PC-3 (cell line): ENCODE data around the gene ALPK3. TPM values are rescaled to one million over a fixed set of nuclear protein-coding genes. Genes with fewer than 3 reads are reported as not detected.

Experiments used
- ATAC-seq: fragments of 200-7000 bp; cut with Tn5 transposase; 2 replicates; pipeline ENCODE4 v1.9.1; 2020; ENCODE audit warnings: mild to moderate bottlenecking, moderate library complexity
- BruUV-seq: library from RNA; stranded (reverse); fragments of 400-500 nt; replicated peaks from 2 replicates; lab custom pipeline; 2021; lab: Mats Ljungman, UMichigan
- CTCF ChIA-PET: fragments of 300-600 bp; sonication (Branson Sonifier 250); formaldehyde crosslinking; loops from one replicate; lab custom pipeline; 2022; ENCODE audit warnings: antibody characterized with exemption; lab: Charles Lee
- POLR2A ChIA-PET: fragments of 300-600 bp; sonication (Branson Sonifier 250); formaldehyde crosslinking; loops from one replicate; lab custom pipeline; 2022; ENCODE audit warnings: antibody characterized with exemption; ENCODE audit not compliant: unreplicated experiment; lab: Charles Lee
- DNase-seq: peaks from one replicate; pipeline ENCODE4 v3.0.0-alpha.2; 2015
- H2AFZ ChIP-seq: fragments of 300-600 bp; sonication (generic); 2 replicates; pipeline ENCODE4 v1.6.0; 2016; ENCODE audit warnings: antibody characterized with exemption, low read length
- H3F3A ChIP-seq: fragments of 300-600 bp; sonication (generic); one replicate; pipeline ENCODE4 v1.6.0; 2017; ENCODE audit warnings: antibody characterized with exemption, low read length, control low read depth, mild to moderate bottlenecking; ENCODE audit not compliant: unreplicated experiment
- H3K27ac ChIP-seq: fragments of 300-600 bp; sonication (generic); 2 replicates; pipeline ENCODE4 v1.5.1; 2016; ENCODE audit warnings: mild to moderate bottlenecking, low read length
- H3K27me3 ChIP-seq: fragments of 300-600 bp; sonication (generic); 2 replicates; pipeline ENCODE4 v1.6.1; 2016; ENCODE audit warnings: low read length, mixed read lengths
- H3K36me3 ChIP-seq: fragments of 300-600 bp; sonication (generic); 2 replicates; pipeline ENCODE4 v1.6.1; 2016; ENCODE audit warnings: low read depth, mixed run types, low read length, mixed read lengths
- H3K4me1 ChIP-seq: fragments of 300-600 bp; sonication (generic); 2 replicates; pipeline ENCODE4 v1.5.1; 2016; ENCODE audit warnings: low read length; ENCODE audit not compliant: insufficient read depth
- H3K4me2 ChIP-seq: fragments of 300-600 bp; sonication (generic); 2 replicates; pipeline ENCODE4 v1.6.0; 2016; ENCODE audit warnings: low read length
- H3K4me3 ChIP-seq: fragments of 300-600 bp; sonication (generic); 2 replicates; pipeline ENCODE4 v1.5.1; 2016; ENCODE audit warnings: mild to moderate bottlenecking, low read length, mixed read lengths
- H3K79me2 ChIP-seq: fragments of 300-600 bp; sonication (generic); 2 replicates; pipeline ENCODE4 v1.6.1; 2017; ENCODE audit warnings: low read length, mixed read lengths
- H3K9ac ChIP-seq: fragments of 300-600 bp; sonication (generic); 2 replicates; pipeline ENCODE4 v1.6.0; 2016; ENCODE audit warnings: mild to moderate bottlenecking, low read length
- H3K9me2 ChIP-seq: fragments of 300-600 bp; sonication (generic); replicated peaks from 2 replicates; pipeline ENCODE4 v1.6.1; 2016; ENCODE audit warnings: mixed run types, low read length, mixed read lengths
- H3K9me3 ChIP-seq: fragments of 300-600 bp; sonication (generic); 2 replicates; pipeline ENCODE4 v1.6.1; 2016; ENCODE audit warnings: low read length, mixed read lengths
- H4K20me1 ChIP-seq: fragments of 300-600 bp; sonication (generic); 2 replicates; pipeline ENCODE4 v1.6.1; 2016; ENCODE audit warnings: low read length, mixed read lengths
- CTCF ChIP-seq: fragments of 300-600 bp; sonication (generic); conservative IDR thresholded peaks from 2 replicates; pipeline ENCODE4 v1.5.1; 2017; ENCODE audit warnings: antibody characterized with exemption, low read depth, mild to moderate bottlenecking, low read length
- EZH2 ChIP-seq: fragments of 300-600 bp; sonication (generic); IDR thresholded peaks from one replicate; pipeline ENCODE4 v1.6.1; 2017; ENCODE audit warnings: antibody characterized with exemption, mild to moderate bottlenecking, low read length; ENCODE audit not compliant: unreplicated experiment
- EZH2phosphoT487 ChIP-seq: fragments of 300-600 bp; sonication (generic); IDR thresholded peaks from 2 replicates; pipeline ENCODE4 v1.6.1; 2018; ENCODE audit warnings: mild to moderate bottlenecking, antibody characterized with exemption, low read length, borderline replicate concordance
- intact Hi-C: fragments of 100-400 bp; cut with micrococcal nuclease; formaldehyde crosslinking; loops from 2 replicates; pipeline ENCODE4 v1.9.0; 2023
- total RNA-seq: library from RNA; depleted of rRNA; stranded (reverse); fragments of >200 nt; gene quantifications from 2 replicates; pipeline ENCODE4 v1.2.3, GENCODE V29; 2014

Gene ALPK3
- total RNA-seq, 1 experiment from 2014 or later, result 2.4 TPM

GRCh38 chr15:84834969-84835368 is 17.8 kb downstream of the ALPK3 start:
- Histone ChIP-seq H3K27me3 (no peaks in the 10 kb centered on the region), H3K36me3 (no peaks in the 10 kb centered on the region), H3K27ac (no peak overlapping the region), H3K9me3 (no peaks in the 10 kb centered on the region), H3K9ac (no peak overlapping the region), H3K4me2 (no peak overlapping the region), H3K79me2 (no peaks in the 10 kb centered on the region), H2AFZ (no peak overlapping the region), H3K4me3 (no peak overlapping the region), H4K20me1 (no peaks in the 10 kb centered on the region), H3F3A (no peaks in the 10 kb centered on the region), H3K9me2 (no peaks in the 10 kb centered on the region), H3K4me1 (peaks cover 11% of the 10 kb centered on the region; the same call in 1 of the 2 replicates)
- ChIA-PET CTCF (no interaction called here), POLR2A (no interaction called here)
- no TSS peak for BruUV-seq
- no peak for ATAC-seq
- no peak for DNase-seq
- intact Hi-C loops, result no loop called here
- no peak for TF ChIP-seq EZH2
- TF ChIP-seq CTCF, result no peak
- no peak for TF ChIP-seq EZH2phosphoT487

- ChIA-PET CTCF (interaction anchor here (0.5 kb wide), 1 partner anchor 9 kb away, joined by 4 read pairs; no protein-coding TSS in a partner anchor), POLR2A (no interaction called here)
- no peak overlapping the region for H3K27ac ChIP-seq
- H3K4me3 ChIP-seq, result no peak overlapping the region
- H3F3A ChIP-seq, result no peaks in the 10 kb centered on the region
- H3K27me3 ChIP-seq, result no peaks in the 10 kb centered on the region
- H3K79me2 ChIP-seq, result no peaks in the 10 kb centered on the region
- TF ChIP-seq CTCF (no peak), EZH2phosphoT487 (no peak), EZH2 (no peak)
- intact Hi-C loops, result no loop called here
- H4K20me1 ChIP-seq, result no peaks in the 10 kb centered on the region
- DNase-seq (no peak), ATAC-seq (no peak)
- no peak overlapping the region for H3K9ac ChIP-seq
- H3K4me1 ChIP-seq, result peaks cover 17% of the 10 kb centered on the region
- no peak overlapping the region for H3K4me2 ChIP-seq
- H3K36me3 ChIP-seq, result no peaks in the 10 kb centered on the region
- no peak overlapping the region for H2AFZ ChIP-seq
- H3K9me2 ChIP-seq, result no peaks in the 10 kb centered on the region
- BruUV-seq, result no TSS peak
- H3K9me3 ChIP-seq, result no peaks in the 10 kb centered on the region
These were observed 18.6 kb downstream of the ALPK3 start for GRCh38 chr15:84835661-84836337.

GRCh38 chr15:84836844-84837243 is 19.7 kb downstream of the ALPK3 start:
- no peak overlapping the region for H3K9ac ChIP-seq
- no TSS peak for BruUV-seq
- ATAC-seq (no peak), DNase-seq (no peak)
- no peaks in the 10 kb centered on the region for H3K36me3 ChIP-seq
- intact Hi-C loops, result no loop called here
- H3K9me2 ChIP-seq, result no peaks in the 10 kb centered on the region
- H3K27me3 ChIP-seq, result no peaks in the 10 kb centered on the region
- ChIA-PET POLR2A (no interaction called here), CTCF (no interaction called here)
- no peak overlapping the region for H3K4me3 ChIP-seq
- no peak for TF ChIP-seq EZH2
- no peak for TF ChIP-seq EZH2phosphoT487
- TF ChIP-seq CTCF, result no peak
- H3K79me2 ChIP-seq, result no peaks in the 10 kb centered on the region
- H3K4me1 ChIP-seq, result peaks cover 23% of the 10 kb centered on the region
- no peak overlapping the region for H2AFZ ChIP-seq
- H4K20me1 ChIP-seq, result no peaks in the 10 kb centered on the region
- H3K9me3 ChIP-seq, result no peaks in the 10 kb centered on the region
- H3K27ac ChIP-seq, result no peak overlapping the region
- no peak overlapping the region for H3K4me2 ChIP-seq
- H3F3A ChIP-seq, result no peaks in the 10 kb centered on the region
